HL-60 (cell line): Measurements from ENCODE around the gene UNC5C.

Source experiments
- DNase-seq, 2 experiments: peaks; one replicate each; pipeline ENCODE4 v3.0.0-alpha.2; 2010 to 2020; ENCODE audit warnings: low read depth in 1 of 2, low spot score in 1 of 2
- H3K27ac ChIP-seq: fragments of 250-450 bp; sonication (Bioruptor Pico); replicated peaks from 2 replicates; pipeline ENCODE4 v1.5.1; 2020; ENCODE audit warnings: mild to moderate bottlenecking, moderate library complexity
- H3K27me3 ChIP-seq: fragments of 250-450 bp; sonication (Bioruptor Pico); 2 replicates; pipeline ENCODE4 v1.5.1; 2021; ENCODE audit warnings: mild to moderate bottlenecking, moderate library complexity; ENCODE audit not compliant: insufficient read depth, poor library complexity, severe bottlenecking
- H3K4me3 ChIP-seq: replicated peaks from 2 replicates; pipeline ENCODE4 v1.5.1; 2011; ENCODE audit warnings: mild to moderate bottlenecking, control low read depth, low read length; ENCODE audit not compliant: insufficient read depth
- GABPA ChIP-seq: IDR thresholded peaks from 2 replicates; pipeline ENCODE4 v1.6.1; 2012; ENCODE audit warnings: low read depth
- POLR2AphosphoS5 ChIP-seq: IDR thresholded peaks from 2 replicates; pipeline ENCODE4 v1.6.1; 2012; ENCODE audit warnings: low read depth
- REST ChIP-seq: IDR thresholded peaks from 2 replicates; pipeline ENCODE4 v1.6.1; 2012; ENCODE audit warnings: low read depth; ENCODE audit not compliant: insufficient replicate concordance
- SPI1 ChIP-seq: IDR thresholded peaks from 2 replicates; pipeline ENCODE4 v1.6.1; 2012; ENCODE audit warnings: low read depth, mild to moderate bottlenecking, borderline replicate concordance
- TF ChIP-seq, protein P1 (sequence below): IDR thresholded peaks from one replicate; pipeline ENCODE4 v1.5.1; 2011; ENCODE audit warnings: low read length, control low read depth, inconsistent platforms; ENCODE audit not compliant: insufficient read depth

The UNC5C gene

DNA sequence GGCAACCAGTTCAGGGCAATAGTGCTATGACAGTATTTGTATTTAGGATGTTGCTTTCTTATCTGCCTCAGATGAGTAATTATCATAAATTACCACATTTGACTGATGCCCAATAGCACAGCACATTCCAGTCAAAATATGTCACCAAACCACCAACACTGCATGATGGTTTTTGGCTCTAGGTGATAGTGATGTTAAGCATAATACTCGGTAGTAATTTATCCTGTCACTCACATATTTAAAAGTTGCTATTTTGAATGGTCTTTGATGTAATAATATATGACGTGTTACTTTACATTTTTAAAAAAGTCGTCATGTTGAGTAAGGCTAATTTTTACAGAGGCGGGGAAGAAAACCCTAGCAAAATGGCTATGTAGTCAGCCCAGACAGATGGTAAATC, 42.5 kb downstream of the UNC5C start:
- Histone ChIP-seq H3K4me3 (no peak overlapping the region), H3K27ac (no peak overlapping the region), H3K27me3 (no peaks in the 10 kb centered on the region)
- no peak for DNase-seq
- TF ChIP-seq SPI1 (no peak), POLR2AphosphoS5 (no peak), REST (no peak), GABPA (no peak)
- TF ChIP-seq, protein P1, sequence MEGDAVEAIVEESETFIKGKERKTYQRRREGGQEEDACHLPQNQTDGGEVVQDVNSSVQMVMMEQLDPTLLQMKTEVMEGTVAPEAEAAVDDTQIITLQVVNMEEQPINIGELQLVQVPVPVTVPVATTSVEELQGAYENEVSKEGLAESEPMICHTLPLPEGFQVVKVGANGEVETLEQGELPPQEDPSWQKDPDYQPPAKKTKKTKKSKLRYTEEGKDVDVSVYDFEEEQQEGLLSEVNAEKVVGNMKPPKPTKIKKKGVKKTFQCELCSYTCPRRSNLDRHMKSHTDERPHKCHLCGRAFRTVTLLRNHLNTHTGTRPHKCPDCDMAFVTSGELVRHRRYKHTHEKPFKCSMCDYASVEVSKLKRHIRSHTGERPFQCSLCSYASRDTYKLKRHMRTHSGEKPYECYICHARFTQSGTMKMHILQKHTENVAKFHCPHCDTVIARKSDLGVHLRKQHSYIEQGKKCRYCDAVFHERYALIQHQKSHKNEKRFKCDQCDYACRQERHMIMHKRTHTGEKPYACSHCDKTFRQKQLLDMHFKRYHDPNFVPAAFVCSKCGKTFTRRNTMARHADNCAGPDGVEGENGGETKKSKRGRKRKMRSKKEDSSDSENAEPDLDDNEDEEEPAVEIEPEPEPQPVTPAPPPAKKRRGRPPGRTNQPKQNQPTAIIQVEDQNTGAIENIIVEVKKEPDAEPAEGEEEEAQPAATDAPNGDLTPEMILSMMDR: no peak

- no peak overlapping the region for H3K27ac ChIP-seq
- no peak overlapping the region for H3K4me3 ChIP-seq
- no peak for DNase-seq
- TF ChIP-seq SPI1 (no peak), REST (no peak), GABPA (no peak), POLR2AphosphoS5 (no peak)
- TF ChIP-seq, protein P1: no peak
- no peaks in the 10 kb centered on the region for H3K27me3 ChIP-seq
Measured at GRCh38 chr4:95505799-95506198, 43.0 kb downstream of the UNC5C start.

DNA sequence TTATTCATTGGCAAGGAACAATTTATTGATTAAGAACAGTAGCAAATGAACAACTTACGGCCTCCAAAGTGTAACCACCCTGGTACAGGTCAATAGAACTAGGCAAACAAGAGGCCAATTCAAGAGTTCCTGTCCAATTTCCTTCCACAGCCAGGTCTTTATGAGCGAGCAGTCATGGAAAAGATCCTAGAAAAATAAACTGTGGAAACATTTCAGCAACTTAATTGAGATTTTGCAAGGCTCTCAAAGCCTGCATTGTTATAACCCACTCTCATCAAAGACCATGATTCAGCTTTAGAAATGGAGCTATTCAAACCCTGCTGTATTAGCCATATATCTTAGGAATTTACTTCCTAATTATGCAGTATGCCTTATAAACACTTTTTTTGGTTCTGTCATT, 43.6 kb downstream of the UNC5C start:
- H3K27me3 ChIP-seq: no peaks in the 10 kb centered on the region
- no peak for DNase-seq
- no peak overlapping the region for H3K4me3 ChIP-seq
- H3K27ac ChIP-seq: no peak overlapping the region
- TF ChIP-seq GABPA (no peak), POLR2AphosphoS5 (no peak), SPI1 (no peak), REST (no peak)
- TF ChIP-seq, protein P1: no peak
